IPS-20b (cell line): ENCODE measurements around the gene CRACR2A.

Experiments
- H3K27ac ChIP-seq: one replicate; pipeline ENCODE4 v1.5.1; 2013; ENCODE audit warnings: low read length
- H3K27me3 ChIP-seq: 2 replicates; pipeline ENCODE4 v1.6.1; 2013; ENCODE audit warnings: mild to moderate bottlenecking, low read length, inconsistent platforms; ENCODE audit not compliant: insufficient read depth
- H3K36me3 ChIP-seq: 2 replicates; pipeline ENCODE4 v1.6.1; 2013; ENCODE audit warnings: low read depth, mild to moderate bottlenecking, inconsistent platforms, low read length, moderate library complexity; ENCODE audit not compliant: insufficient read depth
- H3K4me1 ChIP-seq: 2 replicates; pipeline ENCODE4 v1.6.1; 2013; ENCODE audit warnings: mild to moderate bottlenecking, control low read depth, inconsistent platforms, low read length, moderate library complexity; ENCODE audit not compliant: insufficient read depth
- H3K4me3 ChIP-seq: 2 replicates; pipeline ENCODE4 v1.5.1; 2013; ENCODE audit warnings: mild to moderate bottlenecking, low read length, inconsistent platforms
- H3K9ac ChIP-seq: 2 replicates; pipeline ENCODE4 v1.6.1; 2013; ENCODE audit warnings: low read depth, mild to moderate bottlenecking, inconsistent platforms, low read length, moderate library complexity
- H3K9me3 ChIP-seq: 2 replicates; pipeline ENCODE4 v1.6.1; 2013; ENCODE audit warnings: mild to moderate bottlenecking, low read depth, low read length, inconsistent platforms; ENCODE audit not compliant: insufficient read depth

Gene CRACR2A

GRCh38 chr12:3752741-3753486 is at the start of gene CRACR2A:
Gene CRACR2A (minus strand): TSS chr12:3753109. CDS start chr12:3696999, 56,110 bp downstream.
- peak within 1 kb of the TSS; percentile 46; the same call in 1 of the 2 replicates for H3K4me3 ChIP-seq
- peak within 1 kb of the TSS; percentile 5; the same call in 1 of the 2 replicates for H3K9ac ChIP-seq
- H3K27ac ChIP-seq = no peak within 1 kb of the TSS
- no peaks in the 10 kb centered on the region for H3K9me3 ChIP-seq
- H3K4me1 ChIP-seq = peaks cover 5% of the 10 kb centered on the region; the same call in 1 of the 2 replicates
- no peaks in the 10 kb centered on the region for H3K36me3 ChIP-seq
- peaks cover 26% of the 10 kb centered on the region for H3K27me3 ChIP-seq

GRCh38 chr12:3797531-3798048 is 44.7 kb upstream of the CRACR2A start:
- peaks cover 6% of the 10 kb centered on the region; the same call in 1 of the 2 replicates for H3K4me1 ChIP-seq
- H3K27ac ChIP-seq = no peak overlapping the region
- H3K27me3 ChIP-seq = no peaks in the 10 kb centered on the region

GRCh38 chr12:3795492-3796133 is 42.7 kb upstream of the CRACR2A start:
- no peaks in the 10 kb centered on the region for H3K9me3 ChIP-seq
- no peak overlapping the region for H3K4me3 ChIP-seq
- H3K9ac ChIP-seq = no peak overlapping the region
- no peak overlapping the region for H3K27ac ChIP-seq
- peaks cover 7% of the 10 kb centered on the region; the same call in 1 of the 2 replicates for H3K4me1 ChIP-seq
- H3K27me3 ChIP-seq = no peaks in the 10 kb centered on the region
- H3K36me3 ChIP-seq = no peaks in the 10 kb centered on the region

More at GRCh38 chr12:3797531-3798048, 44.7 kb upstream of the CRACR2A start:
- Histone ChIP-seq H3K4me3 (no peak overlapping the region), H3K9ac (no peak overlapping the region), H3K36me3 (no peaks in the 10 kb centered on the region), H3K9me3 (no peaks in the 10 kb centered on the region)

- Histone ChIP-seq H3K9me3 (no peaks in the 10 kb centered on the region), H3K4me3 (no peak overlapping the region), H3K4me1 (peaks cover 10% of the 10 kb centered on the region; the same call in 1 of the 2 replicates), H3K36me3 (no peaks in the 10 kb centered on the region), H3K27me3 (no peaks in the 10 kb centered on the region), H3K27ac (no peak overlapping the region), H3K9ac (no peak overlapping the region)
These were observed 42.2 kb upstream of the CRACR2A start for GRCh38 chr12:3795066-3795465.

GRCh38 chr12:3792623-3793288 is 39.8 kb upstream of the CRACR2A start:
- Histone ChIP-seq H3K4me1 (peaks cover 11% of the 10 kb centered on the region; the same call in 1 of the 2 replicates), H3K27me3 (no peaks in the 10 kb centered on the region), H3K36me3 (no peaks in the 10 kb centered on the region), H3K4me3 (no peak overlapping the region), H3K9me3 (no peaks in the 10 kb centered on the region), H3K27ac (no peak overlapping the region), H3K9ac (no peak overlapping the region)

- no peak overlapping the region for H3K9ac ChIP-seq
- no peak overlapping the region for H3K27ac ChIP-seq
- no peaks in the 10 kb centered on the region for H3K9me3 ChIP-seq
- H3K27me3 ChIP-seq = no peaks in the 10 kb centered on the region
- no peak overlapping the region for H3K4me3 ChIP-seq
- H3K36me3 ChIP-seq = no peaks in the 10 kb centered on the region
- H3K4me1 ChIP-seq = peaks cover 11% of the 10 kb centered on the region; the same call in 1 of the 2 replicates
These were observed 38.5 kb upstream of the CRACR2A start for GRCh38 chr12:3791256-3791874.

- Histone ChIP-seq H3K36me3 (no peaks in the 10 kb centered on the region), H3K9me3 (no peaks in the 10 kb centered on the region), H3K9ac (no peak overlapping the region), H3K27me3 (no peaks in the 10 kb centered on the region), H3K27ac (no peak overlapping the region), H3K4me1 (peaks cover 11% of the 10 kb centered on the region; the same call in 1 of the 2 replicates), H3K4me3 (no peak overlapping the region)
These were observed 37.7 kb upstream of the CRACR2A start for GRCh38 chr12:3790642-3791041.

GRCh38 chr12:3789838-3790237 is 36.9 kb upstream of the CRACR2A start:
- Histone ChIP-seq H3K27ac (no peak overlapping the region), H3K9ac (no peak overlapping the region), H3K36me3 (no peaks in the 10 kb centered on the region), H3K4me3 (no peak overlapping the region), H3K27me3 (no peaks in the 10 kb centered on the region), H3K4me1 (peaks cover 11% of the 10 kb centered on the region; the same call in 1 of the 2 replicates), H3K9me3 (no peaks in the 10 kb centered on the region)

GRCh38 chr12:3777206-3777809 is 24.4 kb upstream of the CRACR2A start:
- no peaks in the 10 kb centered on the region; the same call in 1 of the 2 replicates for H3K4me1 ChIP-seq
- no peaks in the 10 kb centered on the region for H3K36me3 ChIP-seq
- no peak overlapping the region for H3K27ac ChIP-seq
- no peaks in the 10 kb centered on the region for H3K9me3 ChIP-seq
- no peak overlapping the region for H3K4me3 ChIP-seq
- no peaks in the 10 kb centered on the region; the same call in 1 of the 2 replicates for H3K27me3 ChIP-seq
- H3K9ac ChIP-seq = no peak overlapping the region

- Histone ChIP-seq H3K27ac (no peak overlapping the region), H3K36me3 (no peaks in the 10 kb centered on the region), H3K4me3 (no peak overlapping the region), H3K27me3 (no peaks in the 10 kb centered on the region; the same call in 1 of the 2 replicates), H3K4me1 (no peaks in the 10 kb centered on the region; the same call in 1 of the 2 replicates), H3K9ac (no peak overlapping the region), H3K9me3 (no peaks in the 10 kb centered on the region)
These were observed 22.6 kb upstream of the CRACR2A start for GRCh38 chr12:3775385-3776035.
